Measurements from ENCODE around the gene RASA1.

The RASA1 gene

GRCh38 chr5:87408204-87408603, 140.5 kb downstream of the RASA1 start:
- no peak for DNase-seq

DNA sequence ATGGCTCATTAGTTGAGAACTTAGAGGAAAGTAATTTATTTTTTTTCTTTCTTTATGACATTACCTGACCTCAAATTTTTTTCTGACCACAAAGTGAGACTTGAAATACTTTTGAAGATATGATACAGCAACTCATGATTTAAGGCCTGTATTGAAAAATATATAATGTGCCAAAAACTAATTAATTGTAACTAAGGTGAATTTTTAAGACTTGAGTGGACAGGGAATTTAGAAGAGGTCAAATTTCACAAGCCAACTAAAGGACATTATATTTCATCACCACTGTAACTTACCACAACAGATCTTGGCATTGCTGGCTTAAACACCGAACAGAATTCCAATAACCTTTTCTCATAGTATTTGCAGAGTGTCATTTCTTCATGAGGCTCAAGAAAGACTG, 143.2 kb downstream of the RASA1 start:
- DNase-seq: no peak

DNA sequence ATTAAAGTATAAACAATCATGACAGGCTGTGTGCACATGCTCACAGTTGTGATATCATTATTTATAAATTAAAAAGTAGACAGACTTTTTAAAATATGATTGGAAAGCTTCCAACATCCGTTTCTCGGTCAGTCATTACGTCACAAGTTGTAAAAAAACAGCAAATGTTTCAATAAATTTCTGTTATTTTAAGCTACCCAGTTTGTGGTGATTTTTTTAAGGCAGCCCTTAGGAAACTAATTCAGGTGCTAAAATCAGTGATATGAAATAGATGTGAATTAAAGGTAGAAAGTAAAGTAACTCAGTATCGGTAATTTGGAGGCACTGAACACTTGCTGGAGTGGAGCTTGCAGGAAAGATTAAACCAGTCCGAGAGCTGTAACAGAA, 143.9 kb downstream of the RASA1 start:
- no peak for DNase-seq

DNA sequence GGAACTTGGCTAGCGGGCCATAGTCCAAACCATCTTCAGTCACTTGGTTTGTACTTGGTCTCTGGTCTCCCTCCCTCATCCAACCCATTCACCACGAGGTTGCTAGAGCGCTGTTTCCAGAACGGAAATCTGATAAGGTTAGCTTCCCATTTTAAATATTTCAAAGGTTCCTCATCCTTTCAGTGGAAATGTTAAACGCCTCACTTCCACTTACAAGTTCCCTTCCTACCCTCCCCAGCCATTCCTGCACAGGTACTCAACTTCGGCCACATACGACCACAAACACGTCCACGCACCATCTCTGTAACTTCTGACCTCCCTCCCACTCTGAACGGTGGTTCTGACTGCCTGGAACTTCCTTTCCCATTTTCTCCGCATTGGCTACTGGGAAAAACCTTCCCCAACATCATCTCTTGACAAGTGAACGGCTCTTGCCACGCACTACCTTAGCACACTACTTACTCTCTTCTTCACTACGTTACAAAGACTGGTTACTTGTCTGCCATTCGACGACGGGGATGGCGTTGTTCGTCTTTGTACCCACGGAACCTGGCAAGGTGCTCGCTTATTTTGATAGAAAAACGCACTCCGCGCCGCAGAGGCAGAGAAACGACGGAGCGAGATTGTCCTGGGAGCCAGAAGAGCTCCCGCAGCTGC, 144.4 kb downstream of the RASA1 start:
- peak; percentile 33 for DNase-seq

DNA sequence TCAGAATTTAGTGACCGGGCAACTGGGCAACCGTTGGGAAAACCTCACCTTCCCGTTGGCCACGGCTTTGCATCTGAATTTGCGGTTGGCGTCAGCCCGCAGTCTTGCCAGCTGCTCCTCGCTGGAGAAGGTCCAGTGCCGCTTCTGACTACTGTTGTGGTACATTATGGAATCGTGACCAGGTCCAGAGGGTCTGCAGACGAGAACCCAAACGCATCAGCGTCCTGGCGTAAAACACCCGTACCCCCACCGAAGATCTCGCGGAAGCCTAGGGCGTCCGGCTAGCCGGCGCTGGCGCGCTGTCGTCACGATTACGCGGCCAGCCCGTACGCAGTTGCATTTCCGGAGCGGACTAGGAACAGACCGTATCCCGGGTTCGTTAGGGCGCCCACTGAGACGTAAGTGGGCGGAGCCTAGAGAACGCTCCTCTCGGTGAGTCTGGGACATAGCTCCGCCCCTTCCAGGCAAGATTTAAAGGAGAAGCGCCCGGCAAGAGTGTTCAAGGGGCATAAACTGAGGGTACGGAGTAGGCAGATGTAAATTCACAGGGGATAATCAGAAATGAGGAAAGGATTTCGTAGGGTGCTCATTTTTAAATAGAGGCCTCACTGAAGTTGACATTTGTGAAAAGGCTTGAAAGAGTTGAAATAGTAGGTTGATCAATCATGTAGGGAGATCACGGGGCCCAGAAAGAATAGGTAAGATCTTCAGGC, 145.1 kb downstream of the RASA1 start, which contains the start of gene CCNH:
Gene CCNH, minus strand, starts transcription at position 301 of the 713 bp plus-strand sequence. Its CDS starts 136 bp downstream, at position 165.
- peak; percentile 95 for DNase-seq

DNA sequence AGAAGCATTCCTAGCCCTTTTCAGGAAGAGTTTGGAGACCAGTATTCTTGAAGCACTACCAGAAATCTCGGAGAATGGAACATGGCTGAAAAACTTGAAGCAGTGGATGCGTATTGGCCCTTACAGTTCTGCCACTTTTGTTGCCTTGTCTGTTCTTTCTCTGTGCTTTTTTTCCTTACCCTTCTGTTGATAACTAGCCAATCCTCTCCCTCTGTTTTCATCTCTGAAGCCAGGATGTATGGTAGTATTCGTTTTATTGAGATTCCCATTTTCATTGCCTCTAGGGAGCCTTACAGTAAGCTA, 145.6 kb downstream of the RASA1 start:
- DNase-seq: peak; percentile 34

GRCh38 chr5:87418506-87418905, 150.8 kb downstream of the RASA1 start:
- no peak for DNase-seq

DNA sequence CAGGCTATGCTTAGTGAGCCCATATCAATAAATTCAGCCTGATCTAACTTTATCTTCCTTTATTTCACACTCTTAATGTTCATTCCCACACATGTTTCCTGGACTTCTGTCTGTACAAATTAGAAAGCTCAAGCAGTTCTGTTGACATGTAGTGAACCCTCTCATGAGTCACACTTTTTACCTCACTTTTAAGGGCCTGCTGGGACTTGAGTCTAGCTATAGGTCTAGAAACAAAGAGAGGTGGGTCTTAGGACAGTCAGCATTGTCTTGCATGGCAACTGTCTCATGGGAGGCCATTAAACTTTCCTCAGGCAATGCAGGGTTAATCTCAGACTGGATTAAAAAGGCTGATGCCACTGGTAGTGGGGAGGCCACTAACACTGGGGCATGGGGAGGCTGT, 153.6 kb downstream of the RASA1 start:
- no peak for DNase-seq

DNA sequence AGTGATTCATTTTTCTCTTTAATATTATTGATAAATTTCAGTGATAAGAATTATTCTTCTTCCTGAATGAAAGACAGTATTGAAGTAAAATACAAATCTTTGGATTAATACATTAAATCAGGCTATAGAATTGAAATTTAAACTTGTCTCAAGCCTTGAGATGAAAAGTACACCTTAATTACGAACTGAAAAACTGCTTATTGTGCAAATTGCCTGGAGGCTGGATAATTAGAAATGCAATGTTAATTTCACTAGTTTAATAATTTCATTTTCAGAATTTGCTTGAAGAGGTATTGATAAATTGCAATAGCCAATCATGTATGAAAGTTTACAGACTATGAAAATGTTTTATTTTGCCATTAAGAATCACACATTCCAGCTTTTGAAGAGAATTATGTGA, 156.1 kb downstream of the RASA1 start:
- DNase-seq: no peak

GRCh38 chr5:87430863-87431457, 163.3 kb downstream of the RASA1 start:
- DNase-seq: no peak

GRCh38 chr5:87432460-87432859, 164.8 kb downstream of the RASA1 start:
- no peak for DNase-seq

DNA sequence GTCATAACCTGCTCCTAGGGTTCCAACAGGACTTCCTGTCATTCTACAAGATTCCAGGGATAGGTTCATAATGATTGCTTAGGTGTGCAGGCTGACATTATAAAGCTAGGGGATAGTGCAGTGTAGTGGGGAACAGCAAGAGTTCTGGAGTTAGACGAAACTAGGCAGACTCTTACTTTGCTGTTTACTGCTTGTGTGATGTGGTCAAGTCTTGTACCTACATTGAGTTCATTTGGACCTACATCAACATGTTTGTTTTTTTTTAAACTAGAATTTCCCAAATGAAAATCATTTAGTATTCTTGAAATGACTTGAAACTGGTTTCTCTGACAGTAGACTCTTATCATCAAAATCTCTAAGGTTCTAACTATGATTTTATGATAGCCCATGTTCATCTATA, 166.3 kb downstream of the RASA1 start:
- DNase-seq: no peak

DNA sequence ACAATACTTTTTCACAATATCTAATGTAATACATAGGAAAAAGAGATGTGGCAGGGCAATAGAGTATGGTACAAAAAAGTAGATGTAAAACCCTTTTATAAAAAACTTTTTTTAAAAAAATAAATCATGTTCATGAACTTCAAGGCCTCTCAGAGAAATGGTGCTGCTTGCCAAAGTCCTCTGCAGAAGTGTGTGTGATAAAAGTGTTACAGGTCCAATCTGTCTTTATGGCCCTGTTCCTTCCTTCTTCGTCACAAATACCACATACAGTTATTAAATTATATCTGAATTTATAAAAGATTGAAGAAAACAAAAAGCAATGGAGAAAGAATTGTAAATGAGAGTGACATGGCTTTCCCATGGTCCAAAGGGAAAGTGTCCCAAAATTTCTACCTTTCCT, 166.8 kb downstream of the RASA1 start:
- DNase-seq: no peak

DNA sequence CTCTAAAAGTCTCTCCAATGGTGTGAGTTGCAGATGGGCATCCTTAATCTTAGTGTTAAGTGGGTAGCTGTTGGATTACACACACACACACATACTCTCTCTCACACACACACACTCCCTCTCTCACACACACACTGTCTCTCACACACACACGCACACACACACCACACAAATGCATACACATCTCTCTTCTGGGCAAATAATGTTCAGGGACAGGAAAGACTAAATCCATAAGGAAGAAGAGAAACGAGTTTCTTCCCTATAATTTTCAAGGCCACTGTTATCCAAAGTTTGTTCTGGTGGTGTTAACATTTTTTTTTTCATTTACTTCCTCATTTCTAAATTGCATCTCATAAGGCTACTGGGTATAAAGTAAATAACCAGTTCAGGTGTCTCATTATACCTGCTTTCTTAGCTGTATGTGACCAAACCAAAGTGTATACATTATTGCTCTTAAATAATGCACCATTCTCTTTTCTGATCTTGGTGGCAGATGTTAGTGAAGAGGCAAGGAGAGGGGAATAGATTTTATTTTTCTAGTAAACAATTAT, 167.5 kb downstream of the RASA1 start:
- DNase-seq: no peak

- DNase-seq: no peak
These were observed 170.0 kb downstream of the RASA1 start for GRCh38 chr5:87437724-87438123.

GRCh38 chr5:87438231-87438630, 170.5 kb downstream of the RASA1 start:
- no peak for DNase-seq
